Measurements from ENCODE around the gene VIPR2.

The VIPR2 gene

DNA sequence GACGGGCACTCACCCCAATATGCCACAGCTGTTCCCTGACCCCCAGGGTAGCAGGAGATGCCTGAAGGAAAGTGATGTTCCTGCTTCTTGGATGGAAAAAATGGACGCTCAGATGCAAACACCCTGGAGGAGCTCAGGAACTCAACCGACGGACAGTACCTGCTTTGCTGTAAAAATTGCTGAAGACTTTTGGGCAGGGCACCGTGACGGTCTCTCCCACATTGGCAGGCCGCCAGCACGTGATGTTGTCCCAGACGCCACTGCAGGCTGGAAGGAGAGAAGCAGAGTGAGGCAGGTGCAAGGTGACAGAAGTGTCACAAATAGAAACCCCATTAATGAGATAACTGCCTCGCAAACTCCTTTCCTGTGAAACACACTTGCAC, 35.0 kb downstream of the VIPR2 start:
- H3K27ac ChIP-seq (ENCODE audit: insufficient read depth in 1 of 2, low read depth in 1 of 2, low read length in 2 of 2, poor library complexity in 1 of 2, severe bottlenecking in 2 of 2), result no peak overlapping the region
- WGBS (ENCODE audit: insufficient coverage), result 93% methylated on average over 3 of the region's 10 CpGs
- H3K36me3 ChIP-seq (ENCODE audit: control insufficient read depth in 4 of 4, insufficient read depth in 4 of 4, low read length in 3 of 4), result no peaks in the 10 kb centered on the region
- CTCF ChIA-PET, result interaction anchor here (1.0 kb wide), 1 partner anchor 7 kb away, joined by 3 read pairs; no protein-coding TSS in a partner anchor
- H3K9me3 ChIP-seq (ENCODE audit: control extremely low read depth in 1 of 5, control insufficient read depth in 4 of 5, insufficient read depth in 2 of 5, low read depth in 1 of 5, low read length in 4 of 5), result peaks cover 0 to 3% (median 0%) of the 10 kb centered on the region in 5 experiments
- H3K27me3 ChIP-seq (replicated peaks in 2 of 5; ENCODE audit: control insufficient read depth in 4 of 5, insufficient read depth in 5 of 5, low read length in 4 of 5), result peaks cover 2 to 62% (median 28%) of the 10 kb centered on the region in 5 experiments
- peaks cover 0 to 7% (median 0%) of the 10 kb centered on the region in 4 experiments for H3K4me1 ChIP-seq (ENCODE audit: control extremely low read depth in 1 of 4, control insufficient read depth in 4 of 4, insufficient read depth in 4 of 4, low read length in 3 of 4)
- DNase-seq, result no peak
- POLR2A ChIA-PET, result no interaction called here
- H3K4me3 ChIP-seq (ENCODE audit: control insufficient read depth in 1 of 7, extremely low read depth in 1 of 7, insufficient read depth in 4 of 7, low read depth in 2 of 7, low read length in 6 of 7), result no peak overlapping the region

DNA sequence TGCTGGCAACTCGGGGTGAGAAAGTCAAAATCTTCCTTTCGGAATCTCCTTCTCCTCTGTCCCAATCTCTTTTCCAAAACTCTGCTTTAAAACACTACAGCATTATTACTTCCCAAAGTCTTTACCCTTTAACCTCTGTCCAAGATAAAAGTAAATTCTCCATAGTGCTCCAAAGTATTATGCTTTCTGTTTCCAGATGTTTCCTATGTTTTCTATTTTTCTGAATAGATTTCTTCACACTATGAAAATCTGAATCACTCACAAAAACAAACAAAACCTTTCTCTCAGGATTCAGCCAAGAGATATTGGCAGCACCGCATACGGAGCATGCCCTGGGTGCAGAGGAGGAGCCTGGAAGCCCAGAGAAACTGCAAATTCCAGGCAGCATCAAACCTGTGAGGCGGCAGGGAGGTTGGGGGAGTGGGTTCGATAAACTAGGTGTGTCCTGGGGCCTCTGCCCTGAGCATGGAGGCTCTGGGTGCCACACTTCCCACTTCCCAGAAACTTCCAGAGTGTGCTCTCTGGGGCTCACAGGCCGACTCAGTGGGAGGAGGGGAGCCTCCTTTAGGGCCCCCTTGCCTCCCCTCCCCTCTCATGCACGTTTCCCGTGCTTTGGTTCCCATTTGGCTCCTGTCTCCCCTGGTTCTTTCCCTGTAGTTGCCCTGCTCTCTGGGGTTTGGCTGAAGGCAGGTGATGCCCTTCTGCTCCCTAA, 35.6 kb downstream of the VIPR2 start:
- Histone ChIP-seq H3K27me3 (replicated peaks in 2 of 5; ENCODE audit: control insufficient read depth in 4 of 5, insufficient read depth in 5 of 5, low read length in 4 of 5) (peaks cover 2 to 57% (median 25%) of the 10 kb centered on the region in 5 experiments), H3K36me3 (ENCODE audit: control insufficient read depth in 4 of 4, insufficient read depth in 4 of 4, low read length in 3 of 4) (no peaks in the 10 kb centered on the region), H3K9me3 (ENCODE audit: control extremely low read depth in 1 of 5, control insufficient read depth in 4 of 5, insufficient read depth in 2 of 5, low read depth in 1 of 5, low read length in 4 of 5) (peaks cover 0 to 3% (median 0%) of the 10 kb centered on the region in 5 experiments), H3K4me1 (ENCODE audit: control extremely low read depth in 1 of 4, control insufficient read depth in 4 of 4, insufficient read depth in 4 of 4, low read length in 3 of 4) (peaks cover 0 to 7% (median 0%) of the 10 kb centered on the region in 4 experiments), H3K4me3 (ENCODE audit: control insufficient read depth in 1 of 7, extremely low read depth in 1 of 7, insufficient read depth in 4 of 7, low read depth in 2 of 7, low read length in 6 of 7) (no peak overlapping the region), H3K27ac (ENCODE audit: insufficient read depth in 1 of 2, low read depth in 1 of 2, low read length in 2 of 2, poor library complexity in 1 of 2, severe bottlenecking in 2 of 2) (no peak overlapping the region)
- no peak for DNase-seq
- POLR2A ChIA-PET, result no interaction called here
- CTCF ChIA-PET, result no interaction called here
- WGBS (ENCODE audit: insufficient coverage), result 84% methylated on average over 7 of the region's 9 CpGs

GRCh38 chr7:159108491-159108890, 36.2 kb downstream of the VIPR2 start:
- ChIA-PET POLR2A (no interaction called here), CTCF (no interaction called here)
- Histone ChIP-seq H3K36me3 (ENCODE audit: control insufficient read depth in 4 of 4, insufficient read depth in 4 of 4, low read length in 3 of 4) (no peaks in the 10 kb centered on the region), H3K4me3 (ENCODE audit: control insufficient read depth in 1 of 7, extremely low read depth in 1 of 7, insufficient read depth in 4 of 7, low read depth in 2 of 7, low read length in 6 of 7) (no peak overlapping the region), H3K9me3 (ENCODE audit: control extremely low read depth in 1 of 5, control insufficient read depth in 4 of 5, insufficient read depth in 2 of 5, low read depth in 1 of 5, low read length in 4 of 5) (peaks cover 0 to 3% (median 0%) of the 10 kb centered on the region in 5 experiments), H3K27me3 (replicated peaks in 2 of 5; ENCODE audit: control insufficient read depth in 4 of 5, insufficient read depth in 5 of 5, low read length in 4 of 5) (peaks cover 2 to 52% (median 24%) of the 10 kb centered on the region in 5 experiments), H3K4me1 (ENCODE audit: control extremely low read depth in 1 of 4, control insufficient read depth in 4 of 4, insufficient read depth in 4 of 4, low read length in 3 of 4) (peaks cover 0 to 7% (median 0%) of the 10 kb centered on the region in 4 experiments), H3K27ac (ENCODE audit: insufficient read depth in 1 of 2, low read depth in 1 of 2, low read length in 2 of 2, poor library complexity in 1 of 2, severe bottlenecking in 2 of 2) (no peak overlapping the region)
- 94% methylated on average over 2 of the region's 2 CpGs for WGBS (ENCODE audit: insufficient coverage)
- no peak for DNase-seq

- no peaks in the 10 kb centered on the region for H3K36me3 ChIP-seq (ENCODE audit: control insufficient read depth in 4 of 4, insufficient read depth in 4 of 4, low read length in 3 of 4)
- H3K4me3 ChIP-seq (ENCODE audit: control insufficient read depth in 1 of 7, extremely low read depth in 1 of 7, insufficient read depth in 4 of 7, low read depth in 2 of 7, low read length in 6 of 7), result no peak overlapping the region
- H3K9me3 ChIP-seq (ENCODE audit: control extremely low read depth in 1 of 5, control insufficient read depth in 4 of 5, insufficient read depth in 2 of 5, low read depth in 1 of 5, low read length in 4 of 5), result peaks cover 0 to 2% (median 0%) of the 10 kb centered on the region in 5 experiments
- POLR2A ChIA-PET, result no interaction called here
- CTCF ChIA-PET, result no interaction called here
- no peak overlapping the region for H3K27ac ChIP-seq (ENCODE audit: insufficient read depth in 1 of 2, low read depth in 1 of 2, low read length in 2 of 2, poor library complexity in 1 of 2, severe bottlenecking in 2 of 2)
- peaks cover 2 to 41% (median 16%) of the 10 kb centered on the region in 5 experiments for H3K27me3 ChIP-seq (replicated peaks in 2 of 5; ENCODE audit: control insufficient read depth in 4 of 5, insufficient read depth in 5 of 5, low read length in 4 of 5)
- H3K4me1 ChIP-seq (ENCODE audit: control extremely low read depth in 1 of 4, control insufficient read depth in 4 of 4, insufficient read depth in 4 of 4, low read length in 3 of 4), result peaks cover 0 to 3% (median 0%) of the 10 kb centered on the region in 4 experiments
- WGBS (ENCODE audit: insufficient coverage), result 86% methylated on average over 11 of the region's 13 CpGs
- no peak for DNase-seq
Observed at GRCh38 chr7:159107161-159107892, 37.3 kb downstream of the VIPR2 start.

- Histone ChIP-seq H3K36me3 (ENCODE audit: control insufficient read depth in 4 of 4, insufficient read depth in 4 of 4, low read length in 3 of 4) (no peaks in the 10 kb centered on the region), H3K27me3 (replicated peaks in 2 of 5; ENCODE audit: control insufficient read depth in 4 of 5, insufficient read depth in 5 of 5, low read length in 4 of 5) (peaks cover 2 to 35% (median 12%) of the 10 kb centered on the region in 5 experiments), H3K4me1 (ENCODE audit: control extremely low read depth in 1 of 4, control insufficient read depth in 4 of 4, insufficient read depth in 4 of 4, low read length in 3 of 4) (no peaks in the 10 kb centered on the region), H3K9me3 (ENCODE audit: control extremely low read depth in 1 of 5, control insufficient read depth in 4 of 5, insufficient read depth in 2 of 5, low read depth in 1 of 5, low read length in 4 of 5) (peaks cover 0 to 4% (median 0%) of the 10 kb centered on the region in 5 experiments), H3K27ac (ENCODE audit: insufficient read depth in 1 of 2, low read depth in 1 of 2, low read length in 2 of 2, poor library complexity in 1 of 2, severe bottlenecking in 2 of 2) (no peak overlapping the region), H3K4me3 (ENCODE audit: control insufficient read depth in 1 of 7, extremely low read depth in 1 of 7, insufficient read depth in 4 of 7, low read depth in 2 of 7, low read length in 6 of 7) (no peak overlapping the region)
- DNase-seq, result no peak
- ChIA-PET CTCF (no interaction called here), POLR2A (no interaction called here)
- 79% methylated on average over 10 of the region's 13 CpGs for WGBS (ENCODE audit: insufficient coverage)
Observed at GRCh38 chr7:159105832-159106811, 38.5 kb downstream of the VIPR2 start.

- Histone ChIP-seq H3K9me3 (ENCODE audit: control extremely low read depth in 1 of 5, control insufficient read depth in 4 of 5, insufficient read depth in 2 of 5, low read depth in 1 of 5, low read length in 4 of 5) (peaks cover 0 to 11% (median 0%) of the 10 kb centered on the region in 5 experiments), H3K27me3 (replicated peaks in 2 of 5; ENCODE audit: control insufficient read depth in 4 of 5, insufficient read depth in 5 of 5, low read length in 4 of 5) (peaks cover 0 to 35% (median 9%) of the 10 kb centered on the region in 5 experiments), H3K4me1 (ENCODE audit: control extremely low read depth in 1 of 4, control insufficient read depth in 4 of 4, insufficient read depth in 4 of 4, low read length in 3 of 4) (no peaks in the 10 kb centered on the region), H3K27ac (ENCODE audit: insufficient read depth in 1 of 2, low read depth in 1 of 2, low read length in 2 of 2, poor library complexity in 1 of 2, severe bottlenecking in 2 of 2) (no peak overlapping the region), H3K36me3 (ENCODE audit: control insufficient read depth in 4 of 4, insufficient read depth in 4 of 4, low read length in 3 of 4) (no peaks in the 10 kb centered on the region), H3K4me3 (ENCODE audit: control insufficient read depth in 1 of 7, extremely low read depth in 1 of 7, insufficient read depth in 4 of 7, low read depth in 2 of 7, low read length in 6 of 7) (no peak overlapping the region)
- DNase-seq, result no peak
- POLR2A ChIA-PET, result no interaction called here
- WGBS (ENCODE audit: insufficient coverage), result 88% methylated on average over 9 of the region's 14 CpGs
- CTCF ChIA-PET, result no interaction called here
Observed at GRCh38 chr7:159105066-159105780, 39.4 kb downstream of the VIPR2 start.
